Measurements from ENCODE around the gene KRTAP10-1.

DNA sequence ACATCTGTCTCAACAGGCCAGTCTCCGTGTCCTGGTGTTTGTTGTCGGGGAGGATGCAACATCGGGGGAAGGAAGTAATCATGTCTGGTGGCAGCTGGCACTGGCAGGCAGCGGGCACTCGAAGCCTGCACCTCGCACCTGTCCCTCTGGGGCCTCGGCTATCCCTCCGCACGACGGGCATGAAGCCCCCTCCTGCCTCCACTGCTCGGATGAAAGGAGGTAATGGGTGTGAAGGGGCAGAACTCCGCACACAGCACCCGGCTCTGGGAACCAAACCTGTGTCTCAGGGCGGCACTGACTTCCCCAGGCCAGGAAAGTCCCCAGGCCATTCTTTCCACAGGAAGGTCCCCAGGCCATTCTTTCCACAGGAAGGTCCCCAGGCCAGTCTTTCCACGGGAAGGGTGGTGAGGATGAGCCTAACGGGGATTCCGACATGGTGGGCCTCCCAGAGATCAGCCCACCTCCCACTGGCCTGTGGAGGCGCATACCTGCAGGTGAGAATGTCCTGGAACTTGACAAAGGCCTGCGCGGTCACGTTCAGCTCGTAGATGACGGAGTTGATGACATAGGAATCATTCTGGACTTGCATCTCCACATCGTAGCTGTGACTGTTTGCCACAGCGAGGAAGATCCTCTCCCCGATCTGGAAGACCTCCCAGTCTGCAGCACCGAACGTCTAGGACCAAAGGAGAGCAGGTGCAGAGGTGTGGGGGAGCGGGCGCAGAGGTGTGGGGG lies 31.1 kb downstream of the KRTAP10-1 start:
- no peak for TF ChIP-seq CTCF (IDR thresholded peaks at IDR 0.05; ENCODE audit: insufficient read depth, low read length, poor library complexity, severe bottlenecking)
- no peak for TF ChIP-seq EZH2phosphoT487 (conservative IDR thresholded peaks at IDR 0.05; ENCODE audit: low read length)

Measured in SU-DHL-6 (cell line).